Duodenal mucosa (tissue), 2 donors: Measurements from ENCODE around the gene CDK4.

Experiments
- H3K27ac ChIP-seq: one replicate; pipeline ENCODE4 v1.7.0; 2013; ENCODE audit warnings: low read depth, low read length
- H3K27me3 ChIP-seq, 2 donors: one replicate each; pipeline ENCODE4 v1.7.0; 2013; ENCODE audit warnings: low read length in 2 of 2, control low read depth in 1 of 2; ENCODE audit not compliant: insufficient read depth in 2 of 2, control insufficient read depth in 1 of 2
- H3K36me3 ChIP-seq, 2 donors: one replicate each; pipeline ENCODE4 v1.7.0; 2013; ENCODE audit warnings: low read length in 2 of 2, control low read depth in 1 of 2; ENCODE audit not compliant: insufficient read depth in 2 of 2, control insufficient read depth in 1 of 2
- H3K4me1 ChIP-seq, 2 donors: one replicate each; pipeline ENCODE4 v1.7.0; 2013; ENCODE audit warnings: low read length in 2 of 2, control low read depth in 1 of 2; ENCODE audit not compliant: insufficient read depth in 2 of 2, control insufficient read depth in 1 of 2
- H3K4me3 ChIP-seq, 2 donors: one replicate each; pipeline ENCODE4 v1.7.0; 2013; ENCODE audit warnings: low read length in 2 of 2, low read depth in 1 of 2
- H3K9ac ChIP-seq, 2 donors: one replicate each; pipeline ENCODE4 v1.7.0; 2013; ENCODE audit warnings: low read length in 2 of 2, low read depth in 1 of 2
- H3K9me3 ChIP-seq, 2 donors: one replicate each; pipeline ENCODE4 v1.7.0; 2013; ENCODE audit warnings: low read length in 2 of 2, control low read depth in 1 of 2; ENCODE audit not compliant: control insufficient read depth in 1 of 2

The CDK4 gene

DNA sequence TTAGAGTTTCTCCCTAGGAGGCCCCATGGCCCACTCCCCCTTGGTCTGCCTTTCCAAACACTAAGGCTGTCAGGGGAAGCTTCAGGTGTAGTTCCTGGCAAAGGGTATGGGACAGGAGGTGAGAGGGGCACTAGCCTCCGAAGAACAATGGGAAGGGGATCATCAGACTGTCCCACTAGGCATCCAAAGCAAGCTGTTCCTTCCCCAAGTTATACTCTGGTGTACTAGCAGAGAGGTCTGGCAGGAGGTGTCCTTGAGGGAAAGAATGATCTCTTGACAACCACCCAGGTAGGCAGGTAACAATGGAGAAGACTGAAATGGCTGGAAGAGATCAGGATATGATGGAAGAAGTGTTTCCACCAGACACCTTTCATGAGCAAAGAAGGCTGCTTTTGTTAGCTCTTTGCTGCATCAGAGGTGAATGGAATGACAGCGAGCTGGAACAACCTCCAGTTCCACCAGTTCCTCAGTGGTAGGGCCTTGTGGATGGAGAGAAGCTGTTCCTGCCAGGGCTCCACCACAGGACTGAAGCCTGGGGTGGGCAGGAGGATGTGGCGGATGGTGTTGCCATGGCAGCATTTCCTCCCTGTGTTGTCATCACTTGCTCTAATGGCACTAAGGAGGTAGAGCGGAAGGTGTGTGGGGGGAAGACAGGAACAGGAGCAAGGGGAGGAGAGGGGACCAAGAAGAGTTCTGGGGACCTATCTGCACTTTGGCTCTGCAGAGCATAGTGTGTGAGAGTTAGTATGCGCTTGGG is 11.3 kb downstream of the CDK4 start:
- Histone ChIP-seq H3K9ac (peak overlapping the region in 1 of 2 donors; percentile 51), H3K27me3 (peaks cover 29 to 46% of the 10 kb centered on the region in 2 donors), H3K27ac (no peak overlapping the region), H3K4me3 (peak overlapping the region; percentile 51 to 73), H3K9me3 (no peaks in the 10 kb centered on the region), H3K4me1 (peaks cover 10 to 35% of the 10 kb centered on the region in 2 donors), H3K36me3 (no peaks in the 10 kb centered on the region)

DNA sequence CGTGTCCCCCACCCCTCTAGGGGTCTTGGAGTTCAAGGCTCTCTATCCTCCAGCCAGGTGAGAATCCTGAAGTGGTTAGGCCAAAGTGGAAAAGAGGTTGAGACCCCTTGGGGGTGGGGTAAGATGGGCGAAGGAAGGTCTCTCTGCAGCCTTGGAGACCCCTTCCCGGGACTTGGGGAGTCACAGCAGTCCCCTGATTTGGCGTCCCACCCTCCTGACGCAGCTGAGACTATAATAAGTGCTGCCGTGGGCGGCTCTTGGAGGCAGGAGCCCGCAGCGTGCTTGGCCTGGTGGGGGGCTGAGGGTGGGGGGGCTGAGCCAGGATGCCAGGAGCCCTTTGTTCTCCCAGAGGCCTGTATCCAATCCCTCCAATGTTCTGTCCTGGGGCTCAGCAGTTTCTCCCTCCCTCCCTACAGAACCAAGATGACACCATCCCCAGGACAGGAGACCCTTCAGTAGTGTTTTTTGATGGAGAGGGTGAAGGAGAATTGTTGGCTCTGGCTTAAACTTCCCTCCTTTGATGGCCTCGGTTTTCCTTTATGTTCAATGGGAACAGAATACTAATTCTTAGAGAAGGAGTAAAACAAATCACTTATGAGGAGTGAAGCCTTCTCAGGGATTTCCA is 12.1 kb downstream of the CDK4 start:
- Histone ChIP-seq H3K27me3 (peaks cover 37 to 50% of the 10 kb centered on the region in 2 donors), H3K27ac (no peak overlapping the region)

DNA sequence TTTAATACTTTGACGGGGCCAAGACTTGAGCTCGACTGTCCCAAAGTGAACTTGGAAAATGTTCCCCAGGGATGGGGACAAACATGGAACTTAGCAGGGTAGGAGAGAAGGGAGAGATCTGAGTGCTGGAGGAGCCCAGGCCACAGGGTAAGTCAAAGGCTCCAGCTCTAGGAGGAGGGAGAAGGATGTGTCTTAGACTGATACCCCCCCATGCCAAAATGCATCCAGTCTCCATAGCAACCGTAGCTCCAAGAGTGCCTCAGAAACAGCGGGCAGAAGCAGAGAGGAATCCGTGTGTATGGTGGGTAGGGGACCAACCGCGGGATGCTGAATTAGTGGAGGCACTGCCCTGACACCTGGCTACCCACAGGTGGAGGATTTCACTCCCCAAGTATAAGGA is 12.7 kb downstream of the CDK4 start:
- Histone ChIP-seq H3K9me3 (no peaks in the 10 kb centered on the region), H3K4me1 (peaks cover 5 to 29% of the 10 kb centered on the region in 2 donors), H3K4me3 (no peak overlapping the region), H3K27ac (no peak overlapping the region), H3K27me3 (peaks cover 42 to 55% of the 10 kb centered on the region in 2 donors), H3K9ac (no peak overlapping the region), H3K36me3 (no peaks in the 10 kb centered on the region)

More for the DNA sequence above, 12.1 kb downstream of the CDK4 start:
- Histone ChIP-seq H3K36me3 (no peaks in the 10 kb centered on the region), H3K4me3 (no peak overlapping the region), H3K4me1 (peaks cover 5 to 29% of the 10 kb centered on the region in 2 donors), H3K9ac (no peak overlapping the region), H3K9me3 (no peaks in the 10 kb centered on the region)

DNA sequence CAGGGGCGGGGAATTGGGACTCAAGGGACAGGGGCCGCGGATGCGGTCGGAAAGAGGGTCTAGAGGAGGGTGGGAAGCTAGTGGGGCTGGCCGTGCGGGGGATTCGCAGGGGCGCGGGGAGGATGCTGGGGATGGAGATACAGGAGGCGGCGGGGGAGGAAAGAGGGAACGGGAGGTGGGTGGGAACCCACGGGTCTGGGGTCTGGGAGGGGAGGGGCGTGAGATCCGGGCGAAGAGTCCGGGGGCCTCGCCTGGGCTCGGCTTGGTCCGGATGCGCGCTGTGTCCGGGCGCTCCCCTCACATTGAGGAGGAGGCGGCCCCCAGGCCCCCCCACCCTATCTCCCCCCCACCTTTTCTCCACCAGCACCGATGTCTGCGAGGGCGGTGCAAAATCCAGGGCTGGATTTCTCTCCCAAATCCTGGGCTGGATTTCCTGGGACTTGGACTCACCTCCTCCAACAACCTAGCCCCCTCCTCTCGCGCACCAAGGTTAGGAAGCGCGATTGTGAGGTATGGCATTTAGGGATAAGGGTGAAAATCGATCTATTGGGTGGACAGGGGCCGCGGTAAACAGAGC is 13.4 kb downstream of the CDK4 start, which contains the start of gene AGAP2:
Gene AGAP2 (minus strand): TSS at position 82 of the 577 bp plus-strand sequence. CDS start 496 bp downstream, outside the sequence.
- peaks cover 49 to 62% of the 10 kb centered on the region in 2 donors for H3K27me3 ChIP-seq
- no peak within 1 kb of the TSS for H3K9ac ChIP-seq

DNA sequence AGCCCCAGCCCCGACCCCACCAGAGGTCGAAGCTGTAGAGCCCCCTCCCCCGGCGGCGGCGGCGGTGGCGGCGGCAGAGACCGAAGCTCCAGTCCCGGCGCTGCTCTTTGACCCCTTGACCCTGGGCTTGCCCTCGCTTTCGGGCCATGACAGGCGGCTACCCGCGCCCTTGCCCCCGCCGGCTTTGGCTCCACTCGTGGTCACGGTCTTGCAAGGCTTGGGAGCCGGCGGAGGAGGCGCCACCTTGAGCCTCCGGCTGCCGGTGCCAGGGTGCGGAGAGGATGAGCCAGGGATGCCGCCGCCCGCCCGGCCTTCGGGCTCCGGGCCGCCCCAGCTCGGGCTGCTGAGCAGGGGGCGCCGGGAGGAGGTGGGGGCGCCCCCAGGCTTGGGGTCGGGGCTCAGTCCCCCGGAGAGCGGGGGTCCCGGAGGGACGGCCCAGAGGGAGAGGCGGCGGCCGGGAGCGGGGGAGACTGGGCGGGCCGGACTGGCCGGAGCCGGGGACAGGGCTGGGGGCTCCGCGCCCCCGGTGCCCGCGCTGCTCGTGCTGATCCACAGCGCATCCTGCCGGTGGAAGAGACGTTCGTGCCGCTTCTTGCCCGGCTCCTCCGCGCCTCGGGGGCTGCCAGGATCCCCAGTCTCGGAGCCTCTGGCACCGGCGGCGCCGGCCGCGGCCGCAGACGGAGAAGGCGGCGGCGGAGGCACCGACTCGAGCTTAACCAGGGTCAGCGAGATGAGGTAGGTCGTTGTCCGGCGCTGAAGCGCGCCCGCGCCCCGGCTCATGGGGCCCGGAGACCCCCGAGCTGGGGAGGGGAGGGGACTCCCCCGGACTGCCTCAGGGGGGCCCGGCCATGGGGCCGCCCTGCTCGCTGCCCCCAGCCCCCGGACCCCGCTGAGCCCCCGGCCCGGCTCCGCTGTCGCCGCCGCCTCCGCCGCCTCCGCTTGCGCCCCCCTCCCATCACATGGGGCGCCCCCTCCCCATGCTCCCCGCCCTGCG is 14.3 kb downstream of the CDK4 start:
- Histone ChIP-seq H3K27me3 (peaks cover 53 to 70% of the 10 kb centered on the region in 2 donors), H3K4me3 (no peak overlapping the region), H3K36me3 (peaks cover 0 to 4% of the 10 kb centered on the region in 2 donors), H3K9ac (no peak overlapping the region), H3K9me3 (no peaks in the 10 kb centered on the region), H3K27ac (no peak overlapping the region), H3K4me1 (peaks cover 0 to 23% of the 10 kb centered on the region in 2 donors)

More for the DNA sequence above, 13.4 kb downstream of the CDK4 start, which contains the start of gene AGAP2:
- H3K4me3 ChIP-seq: no peak within 1 kb of the TSS
- H3K36me3 ChIP-seq: peaks cover 0 to 3% of the 10 kb centered on the region in 2 donors
- peaks cover 0 to 23% of the 10 kb centered on the region in 2 donors for H3K4me1 ChIP-seq
- H3K27ac ChIP-seq: no peak within 1 kb of the TSS
- no peaks in the 10 kb centered on the region for H3K9me3 ChIP-seq

DNA sequence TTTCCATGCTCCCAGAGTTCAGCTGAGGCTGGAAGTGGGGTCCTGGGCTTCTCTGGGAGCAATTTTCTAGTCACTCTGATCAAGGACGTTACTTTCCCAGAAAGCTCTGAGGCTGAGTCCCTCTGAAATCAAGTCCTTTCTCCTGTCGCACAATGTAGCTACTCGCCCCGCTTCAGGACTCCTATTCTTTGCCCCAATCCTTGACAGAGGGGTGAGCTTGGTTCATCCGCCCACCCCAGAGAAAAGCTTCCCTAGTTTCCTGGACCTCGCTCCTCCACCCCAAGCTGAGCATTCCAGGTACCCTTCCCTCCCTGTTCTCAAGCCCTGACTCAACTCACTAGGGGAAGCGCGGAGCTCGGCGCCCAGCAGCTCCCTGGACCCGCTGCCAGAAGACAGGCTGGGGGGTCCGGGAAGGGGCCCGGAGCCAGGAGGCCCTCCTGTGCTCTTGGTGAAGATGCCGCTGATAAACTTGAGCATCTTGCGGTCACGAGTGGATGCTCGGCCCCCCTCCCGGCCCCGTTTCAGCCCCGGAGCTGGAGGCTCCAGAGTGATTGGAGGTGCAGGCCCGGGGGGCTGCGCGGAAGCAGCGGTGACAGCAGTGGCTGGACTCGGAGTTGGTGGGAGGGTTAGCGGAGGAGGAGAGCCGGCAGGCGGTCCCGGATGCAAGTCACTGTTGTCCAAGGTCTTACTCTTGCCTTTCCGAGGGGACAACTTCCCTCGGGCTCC is 15.2 kb downstream of the CDK4 start:
- H3K4me1 ChIP-seq: peaks cover 0 to 20% of the 10 kb centered on the region in 2 donors
- no peaks in the 10 kb centered on the region for H3K9me3 ChIP-seq
- peaks cover 53 to 72% of the 10 kb centered on the region in 2 donors for H3K27me3 ChIP-seq
- H3K27ac ChIP-seq: no peak overlapping the region
- H3K36me3 ChIP-seq: peaks cover 0 to 4% of the 10 kb centered on the region in 2 donors
- no peak overlapping the region for H3K4me3 ChIP-seq
- H3K9ac ChIP-seq: no peak overlapping the region

DNA sequence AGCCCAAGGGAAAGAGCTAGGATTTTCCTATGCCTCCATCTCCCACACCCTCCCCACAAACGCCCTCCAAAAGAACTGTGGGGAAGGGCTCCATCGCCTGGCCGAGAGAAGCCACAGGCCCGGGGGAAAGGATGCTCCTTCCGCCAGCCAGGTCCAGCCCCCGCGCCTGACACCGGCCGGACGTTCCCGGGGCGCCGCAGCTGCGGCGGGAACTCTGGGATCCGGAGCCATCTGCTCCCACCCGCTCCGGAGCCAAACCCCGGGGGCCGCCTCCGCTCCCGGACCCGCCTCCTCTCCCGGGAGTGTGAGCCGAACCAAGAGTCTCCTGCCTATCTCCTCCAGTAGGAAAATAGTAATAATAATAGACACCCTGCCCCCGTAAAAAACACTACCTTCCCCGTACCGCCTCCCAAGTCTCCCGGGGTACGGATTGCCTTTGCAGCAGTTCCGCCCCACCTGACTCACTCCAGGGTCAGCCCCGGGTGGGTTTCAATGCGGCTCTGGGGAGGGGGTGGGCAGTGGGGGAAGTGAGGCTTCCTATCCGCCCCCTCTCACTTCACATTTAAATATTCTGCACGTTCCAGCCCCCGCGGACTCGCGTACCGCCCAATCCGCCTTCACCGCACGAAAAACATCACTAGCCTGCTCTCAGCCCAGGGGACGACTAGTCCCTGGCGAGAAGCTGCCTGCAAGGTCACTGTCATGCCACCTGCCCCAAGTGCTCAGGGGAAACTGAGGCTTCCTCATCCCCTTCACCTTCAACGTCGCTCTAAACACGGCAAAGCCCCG is 16.0 kb downstream of the CDK4 start:
- H3K9ac ChIP-seq: no peak overlapping the region
- H3K36me3 ChIP-seq: peaks cover 0 to 4% of the 10 kb centered on the region in 2 donors
- no peak overlapping the region for H3K4me3 ChIP-seq
- no peaks in the 10 kb centered on the region for H3K9me3 ChIP-seq
- H3K4me1 ChIP-seq: peaks cover 0 to 18% of the 10 kb centered on the region in 2 donors
- H3K27me3 ChIP-seq: peaks cover 53 to 65% of the 10 kb centered on the region in 2 donors
- no peak overlapping the region for H3K27ac ChIP-seq

DNA sequence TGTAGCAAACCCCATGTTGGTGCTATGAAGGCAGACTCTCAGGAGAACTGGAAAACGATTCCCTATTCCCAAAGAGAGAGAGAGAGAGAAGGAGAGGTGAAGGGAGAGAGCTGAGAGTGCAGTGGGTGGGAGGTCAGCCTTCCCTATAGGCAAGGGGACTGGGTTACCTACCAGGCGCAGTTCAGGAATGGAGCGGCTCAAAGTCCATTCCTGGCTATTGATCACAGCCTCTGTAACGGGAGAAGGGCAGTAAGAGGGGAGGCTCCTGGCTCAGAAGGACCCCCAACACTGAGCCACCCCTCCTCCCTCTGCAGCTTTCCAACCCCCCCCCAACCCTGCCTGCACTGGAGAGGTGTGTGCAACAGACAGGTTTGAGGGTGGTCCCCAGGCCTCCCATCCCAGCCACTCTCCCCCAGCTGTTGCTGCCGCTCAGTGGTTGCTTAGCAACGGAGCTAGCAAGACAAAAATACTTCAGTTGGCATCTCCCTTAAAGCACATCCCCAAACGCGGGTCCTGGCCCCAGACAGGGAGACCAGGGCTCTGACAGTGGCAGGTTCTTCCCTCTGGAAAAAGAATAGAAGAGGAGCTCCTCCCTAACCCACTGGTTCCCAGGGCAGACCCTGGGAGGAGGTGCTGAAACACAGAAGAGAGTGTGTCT is 16.8 kb downstream of the CDK4 start:
- Histone ChIP-seq H3K4me3 (no peak overlapping the region), H3K4me1 (peaks cover 0 to 10% of the 10 kb centered on the region in 2 donors), H3K9ac (no peak overlapping the region)

More for the DNA sequence above, 16.8 kb downstream of the CDK4 start:
- peaks cover 0 to 5% of the 10 kb centered on the region in 2 donors for H3K36me3 ChIP-seq
- H3K27me3 ChIP-seq: peaks cover 50 to 60% of the 10 kb centered on the region in 2 donors
- H3K9me3 ChIP-seq: no peaks in the 10 kb centered on the region
- H3K27ac ChIP-seq: no peak overlapping the region
